ENCODE data around the gene LRRC10B. TPM values are rescaled to one million over a fixed set of nuclear protein-coding genes. Genes with fewer than 3 reads are reported as not detected.

LRRC10B gene
- total RNA-seq, 2 donors from 2014 or later = 3.0 to 4.2 TPM

DNA sequence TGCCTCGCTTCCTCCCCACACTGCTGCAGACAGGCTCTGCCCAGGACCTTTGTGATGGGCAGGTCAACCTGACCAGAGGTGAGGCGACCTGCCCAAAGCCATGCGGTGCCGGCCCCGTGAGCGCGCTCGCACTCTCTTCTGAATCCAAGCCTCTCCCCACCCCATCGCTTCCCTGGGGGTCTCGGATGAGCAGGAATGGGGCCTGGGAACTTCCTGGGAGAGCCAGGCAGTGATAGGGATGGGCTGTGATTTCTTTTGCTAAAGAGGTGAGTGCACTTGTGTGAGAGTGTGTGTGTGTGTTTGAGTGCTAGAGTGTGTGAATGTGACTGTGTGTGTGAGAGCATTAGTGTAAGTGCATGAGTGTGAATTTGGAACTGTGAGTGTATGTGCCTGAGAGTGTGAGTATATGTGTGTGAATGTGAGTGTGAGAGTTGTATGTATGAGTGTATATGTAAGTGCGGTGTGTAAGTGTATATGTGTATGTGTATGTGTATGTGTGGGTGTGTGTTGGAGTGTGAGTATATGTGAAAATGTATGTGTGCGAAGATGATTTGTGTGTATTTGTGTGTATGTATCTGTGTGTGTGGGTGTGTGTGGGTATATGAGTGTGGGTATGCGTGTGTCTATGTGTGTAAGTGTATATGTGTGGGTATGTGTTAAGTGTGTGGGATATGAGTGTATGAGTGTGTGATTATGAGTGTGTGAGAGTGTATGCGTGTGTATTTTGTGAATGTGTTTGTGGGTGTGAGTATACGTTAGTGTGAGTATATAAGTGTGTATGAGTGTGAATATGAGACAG is 11.7 kb upstream of the LRRC10B start:
- ATAC-seq (ENCODE audit: insufficient number of reproducible peaks, low FRiP score, low read depth) (no peak), DNase-seq (ENCODE audit: low spot score) (no peak)
- no peak overlapping the region for H3K27ac ChIP-seq
- no peaks in the 10 kb centered on the region for H3K4me1 ChIP-seq (ENCODE audit: control insufficient read depth in 1 of 2, low read depth in 2 of 2)
- H3K9me3 ChIP-seq = no peaks in the 10 kb centered on the region
- H3K27me3 ChIP-seq (replicated peaks; ENCODE audit: insufficient read depth) = no peaks in the 10 kb centered on the region
- no peaks in the 10 kb centered on the region for H3K36me3 ChIP-seq
- TF ChIP-seq, protein P1, sequence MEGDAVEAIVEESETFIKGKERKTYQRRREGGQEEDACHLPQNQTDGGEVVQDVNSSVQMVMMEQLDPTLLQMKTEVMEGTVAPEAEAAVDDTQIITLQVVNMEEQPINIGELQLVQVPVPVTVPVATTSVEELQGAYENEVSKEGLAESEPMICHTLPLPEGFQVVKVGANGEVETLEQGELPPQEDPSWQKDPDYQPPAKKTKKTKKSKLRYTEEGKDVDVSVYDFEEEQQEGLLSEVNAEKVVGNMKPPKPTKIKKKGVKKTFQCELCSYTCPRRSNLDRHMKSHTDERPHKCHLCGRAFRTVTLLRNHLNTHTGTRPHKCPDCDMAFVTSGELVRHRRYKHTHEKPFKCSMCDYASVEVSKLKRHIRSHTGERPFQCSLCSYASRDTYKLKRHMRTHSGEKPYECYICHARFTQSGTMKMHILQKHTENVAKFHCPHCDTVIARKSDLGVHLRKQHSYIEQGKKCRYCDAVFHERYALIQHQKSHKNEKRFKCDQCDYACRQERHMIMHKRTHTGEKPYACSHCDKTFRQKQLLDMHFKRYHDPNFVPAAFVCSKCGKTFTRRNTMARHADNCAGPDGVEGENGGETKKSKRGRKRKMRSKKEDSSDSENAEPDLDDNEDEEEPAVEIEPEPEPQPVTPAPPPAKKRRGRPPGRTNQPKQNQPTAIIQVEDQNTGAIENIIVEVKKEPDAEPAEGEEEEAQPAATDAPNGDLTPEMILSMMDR (IDR thresholded peaks at IDR 0.05) = no peak
- no peak overlapping the region for H3K4me3 ChIP-seq

DNA sequence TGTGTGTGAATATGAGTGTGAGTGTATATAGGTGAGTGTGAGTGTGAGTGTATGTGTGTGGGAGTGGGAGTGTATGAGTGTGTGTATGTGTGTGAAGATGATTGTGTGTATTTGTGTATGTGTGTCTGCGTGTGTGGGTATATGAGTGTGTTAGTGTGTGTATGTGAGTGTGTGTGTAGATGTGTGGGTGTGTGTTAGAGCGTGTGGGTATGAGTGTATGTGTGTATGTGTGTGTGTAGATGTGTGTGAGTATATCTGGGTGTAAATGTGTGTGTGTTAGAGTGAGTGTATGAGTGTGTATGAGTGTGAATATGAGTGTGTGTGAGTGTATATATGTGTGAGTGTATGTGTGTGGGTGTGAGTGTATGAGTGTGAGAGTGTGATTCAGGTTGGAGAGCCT is 11.1 kb upstream of the LRRC10B start:
- Histone ChIP-seq H3K36me3 (no peaks in the 10 kb centered on the region), H3K4me1 (ENCODE audit: control insufficient read depth in 1 of 2, low read depth in 2 of 2) (no peaks in the 10 kb centered on the region), H3K9me3 (no peaks in the 10 kb centered on the region), H3K27ac (no peak overlapping the region), H3K27me3 (replicated peaks; ENCODE audit: insufficient read depth) (no peaks in the 10 kb centered on the region), H3K4me3 (no peak overlapping the region)
- TF ChIP-seq, protein P1 (IDR thresholded peaks at IDR 0.05) = no peak
- ATAC-seq (ENCODE audit: insufficient number of reproducible peaks, low FRiP score, low read depth) (no peak), DNase-seq (ENCODE audit: low spot score) (no peak)

DNA sequence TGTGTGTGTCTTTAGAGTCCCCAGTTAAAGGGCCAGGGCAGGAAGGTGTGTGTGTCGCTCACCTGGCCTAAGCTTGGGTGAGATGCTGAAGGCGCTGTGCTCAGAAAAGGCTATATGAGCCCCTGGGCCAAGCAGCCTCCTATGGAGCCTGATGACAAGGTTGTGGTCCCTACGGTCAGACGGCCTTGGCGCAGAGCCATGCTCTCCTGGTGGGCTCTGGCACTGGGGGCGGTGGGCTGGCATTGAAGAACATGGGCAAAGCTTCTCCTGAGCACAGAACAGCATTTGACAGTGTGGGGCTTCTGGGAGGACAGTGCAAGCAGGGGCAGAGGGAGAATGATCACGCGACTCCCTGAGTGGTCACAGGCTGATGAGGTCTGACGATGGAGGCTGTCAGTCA is 10.7 kb upstream of the LRRC10B start:
- no peak overlapping the region for H3K27ac ChIP-seq
- H3K4me1 ChIP-seq (ENCODE audit: control insufficient read depth in 1 of 2, low read depth in 2 of 2) = no peaks in the 10 kb centered on the region
- H3K27me3 ChIP-seq (replicated peaks; ENCODE audit: insufficient read depth) = no peaks in the 10 kb centered on the region
- no peaks in the 10 kb centered on the region for H3K36me3 ChIP-seq
- H3K4me3 ChIP-seq = no peak overlapping the region
- no peaks in the 10 kb centered on the region for H3K9me3 ChIP-seq
- TF ChIP-seq, protein P1 (IDR thresholded peaks at IDR 0.05) = no peak
- ATAC-seq (ENCODE audit: insufficient number of reproducible peaks, low FRiP score, low read depth) (no peak), DNase-seq (ENCODE audit: low spot score) (no peak)

DNA sequence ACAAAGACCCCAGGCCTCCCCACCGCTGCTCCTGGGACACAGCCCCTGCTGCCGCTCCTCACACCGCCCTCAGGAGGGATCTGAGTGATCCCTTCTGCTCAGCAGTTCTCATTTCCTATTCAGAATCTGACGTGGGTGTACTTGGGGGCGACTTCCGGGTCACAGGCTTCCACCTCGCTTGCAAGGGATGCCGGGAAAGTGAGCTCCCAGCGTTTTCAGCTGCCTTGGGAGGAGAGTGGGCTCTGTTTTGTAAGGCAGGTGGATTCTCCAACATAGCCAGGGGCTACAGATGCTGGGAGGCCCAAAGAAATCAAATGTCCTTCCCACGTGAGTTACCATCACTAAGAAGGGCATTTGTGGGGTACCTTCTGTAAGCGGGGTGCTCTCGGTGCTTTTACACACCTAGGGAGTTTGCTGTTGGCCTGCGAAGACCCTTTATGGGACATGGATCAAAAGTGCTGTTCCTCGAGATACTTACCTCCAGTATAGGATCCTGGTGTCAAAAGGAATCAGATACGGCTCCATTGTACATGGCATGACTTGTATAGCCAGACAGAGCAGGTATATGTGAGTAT is 9.7 kb upstream of the LRRC10B start:
- H3K9me3 ChIP-seq = no peaks in the 10 kb centered on the region
- H3K4me1 ChIP-seq (ENCODE audit: control insufficient read depth in 1 of 2, low read depth in 2 of 2) = no peaks in the 10 kb centered on the region
- DNase-seq (ENCODE audit: low spot score) = no peak
- ATAC-seq (ENCODE audit: insufficient number of reproducible peaks, low FRiP score, low read depth) = no peak
- TF ChIP-seq, protein P1 (IDR thresholded peaks at IDR 0.05) = no peak
- H3K4me3 ChIP-seq = no peak overlapping the region
- no peaks in the 10 kb centered on the region for H3K27me3 ChIP-seq (replicated peaks; ENCODE audit: insufficient read depth)
- H3K36me3 ChIP-seq = no peaks in the 10 kb centered on the region
- H3K27ac ChIP-seq = no peak overlapping the region

DNA sequence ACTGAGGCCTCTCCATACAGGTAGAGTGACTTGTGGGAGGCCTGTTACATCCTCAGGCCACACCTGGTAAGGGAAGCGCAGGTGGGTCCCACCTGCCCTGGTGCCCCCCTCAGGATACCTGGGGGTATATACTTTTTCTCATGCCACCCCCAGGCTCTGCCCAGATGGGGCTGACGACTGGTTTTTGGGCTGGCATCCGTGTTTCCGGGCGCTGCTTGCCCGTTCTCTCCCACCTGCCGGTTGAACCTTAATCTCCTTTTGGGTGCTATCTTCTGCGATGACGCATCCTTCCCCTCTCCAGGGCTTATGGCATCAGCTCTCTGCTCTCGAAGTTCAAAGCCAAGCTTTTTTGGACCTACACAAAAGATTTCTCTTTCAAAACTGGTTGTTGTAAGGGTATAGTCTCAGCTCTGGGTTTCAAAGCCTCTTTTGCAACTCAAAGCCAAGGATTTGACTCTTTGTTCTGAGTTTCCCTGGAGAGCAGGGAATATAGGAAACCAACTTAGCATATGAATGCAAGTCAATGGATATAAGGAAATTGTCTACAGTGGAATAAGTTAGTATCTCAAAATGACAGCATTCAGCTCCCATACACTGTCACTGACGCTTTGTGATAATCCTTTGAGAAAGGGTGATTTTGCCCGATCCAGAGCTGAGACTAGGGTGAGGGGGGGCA is 8.6 kb upstream of the LRRC10B start:
- ATAC-seq (ENCODE audit: insufficient number of reproducible peaks, low FRiP score, low read depth) (no peak), DNase-seq (ENCODE audit: low spot score) (no peak)
- no peaks in the 10 kb centered on the region for H3K36me3 ChIP-seq
- H3K27ac ChIP-seq = no peak overlapping the region
- no peak overlapping the region for H3K4me3 ChIP-seq
- H3K27me3 ChIP-seq (replicated peaks; ENCODE audit: insufficient read depth) = no peaks in the 10 kb centered on the region
- TF ChIP-seq, protein P1 (IDR thresholded peaks at IDR 0.05) = no peak
- H3K9me3 ChIP-seq = no peaks in the 10 kb centered on the region
- no peaks in the 10 kb centered on the region for H3K4me1 ChIP-seq (ENCODE audit: control insufficient read depth in 1 of 2, low read depth in 2 of 2)

Measured in thoracic aorta (tissue), 2 donors.